Measurements from ENCODE around the gene RABL2B. TPM values are rescaled to one million over a fixed set of nuclear protein-coding genes. Genes with fewer than 3 reads are reported as not detected.

Gene RABL2B
- total RNA-seq, 2 experiments from 2014 or later: 13.9 to 26.2 TPM

DNA sequence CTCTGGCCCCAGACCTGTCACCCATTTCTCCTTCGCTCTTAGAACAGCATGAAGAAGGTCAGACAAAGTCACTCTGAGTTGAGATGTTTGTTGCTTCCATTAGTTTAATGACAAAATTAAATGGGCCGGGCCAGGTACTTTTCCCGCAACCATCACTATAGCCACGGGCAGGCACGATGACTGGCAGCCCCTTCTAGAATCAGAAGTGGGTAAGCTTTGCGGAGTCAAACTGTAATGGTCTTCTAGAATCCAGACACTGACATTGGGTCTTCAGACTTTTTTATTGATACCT lies 47.8 kb downstream of the RABL2B start:
- H3K4me2 ChIP-seq (ENCODE audit: low read length): no peak overlapping the region
- H4K20me1 ChIP-seq (ENCODE audit: insufficient read depth, low read length): no peaks in the 10 kb centered on the region
- no peaks in the 10 kb centered on the region for H3K9me2 ChIP-seq (ENCODE audit: insufficient read depth, low read length)
- no peak overlapping the region for H2AFZ ChIP-seq (ENCODE audit: low read length)
- ChIA-PET POLR2A (no interaction called here), CTCF (ENCODE audit: unreplicated experiment) (no interaction called here)
- no peaks in the 10 kb centered on the region for H3K36me3 ChIP-seq (ENCODE audit: insufficient read depth, low read length)
- H3K27ac ChIP-seq (ENCODE audit: low read depth, low read length, poor library complexity, severe bottlenecking): no peak overlapping the region
- H3K4me3 ChIP-seq (ENCODE audit: low read depth, low read length, poor library complexity, severe bottlenecking): no peak overlapping the region
- TF ChIP-seq EZH2phosphoT487 (IDR thresholded peaks at IDR 0.05; ENCODE audit: borderline replicate concordance, low read depth, low read length): no peak
- TF ChIP-seq, protein P1, sequence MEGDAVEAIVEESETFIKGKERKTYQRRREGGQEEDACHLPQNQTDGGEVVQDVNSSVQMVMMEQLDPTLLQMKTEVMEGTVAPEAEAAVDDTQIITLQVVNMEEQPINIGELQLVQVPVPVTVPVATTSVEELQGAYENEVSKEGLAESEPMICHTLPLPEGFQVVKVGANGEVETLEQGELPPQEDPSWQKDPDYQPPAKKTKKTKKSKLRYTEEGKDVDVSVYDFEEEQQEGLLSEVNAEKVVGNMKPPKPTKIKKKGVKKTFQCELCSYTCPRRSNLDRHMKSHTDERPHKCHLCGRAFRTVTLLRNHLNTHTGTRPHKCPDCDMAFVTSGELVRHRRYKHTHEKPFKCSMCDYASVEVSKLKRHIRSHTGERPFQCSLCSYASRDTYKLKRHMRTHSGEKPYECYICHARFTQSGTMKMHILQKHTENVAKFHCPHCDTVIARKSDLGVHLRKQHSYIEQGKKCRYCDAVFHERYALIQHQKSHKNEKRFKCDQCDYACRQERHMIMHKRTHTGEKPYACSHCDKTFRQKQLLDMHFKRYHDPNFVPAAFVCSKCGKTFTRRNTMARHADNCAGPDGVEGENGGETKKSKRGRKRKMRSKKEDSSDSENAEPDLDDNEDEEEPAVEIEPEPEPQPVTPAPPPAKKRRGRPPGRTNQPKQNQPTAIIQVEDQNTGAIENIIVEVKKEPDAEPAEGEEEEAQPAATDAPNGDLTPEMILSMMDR (conservative IDR thresholded peaks at IDR 0.05; ENCODE audit: low read length): no peak
- no peaks in the 10 kb centered on the region for H3K9me3 ChIP-seq (ENCODE audit: low read length)
- no peaks in the 10 kb centered on the region for H3K79me2 ChIP-seq (ENCODE audit: insufficient read depth, low read depth, low read length)
- intact Hi-C loops (cut with micrococcal nuclease; ENCODE audit: unreplicated experiment): no loop called here
- no TSS peak for BruUV-seq (replicated peaks)
- peaks cover 3% of the 10 kb centered on the region for H3K4me1 ChIP-seq (ENCODE audit: insufficient read depth, low read length, poor library complexity, severe bottlenecking)
- DNase-seq (ENCODE audit: low spot score): no peak

DNA sequence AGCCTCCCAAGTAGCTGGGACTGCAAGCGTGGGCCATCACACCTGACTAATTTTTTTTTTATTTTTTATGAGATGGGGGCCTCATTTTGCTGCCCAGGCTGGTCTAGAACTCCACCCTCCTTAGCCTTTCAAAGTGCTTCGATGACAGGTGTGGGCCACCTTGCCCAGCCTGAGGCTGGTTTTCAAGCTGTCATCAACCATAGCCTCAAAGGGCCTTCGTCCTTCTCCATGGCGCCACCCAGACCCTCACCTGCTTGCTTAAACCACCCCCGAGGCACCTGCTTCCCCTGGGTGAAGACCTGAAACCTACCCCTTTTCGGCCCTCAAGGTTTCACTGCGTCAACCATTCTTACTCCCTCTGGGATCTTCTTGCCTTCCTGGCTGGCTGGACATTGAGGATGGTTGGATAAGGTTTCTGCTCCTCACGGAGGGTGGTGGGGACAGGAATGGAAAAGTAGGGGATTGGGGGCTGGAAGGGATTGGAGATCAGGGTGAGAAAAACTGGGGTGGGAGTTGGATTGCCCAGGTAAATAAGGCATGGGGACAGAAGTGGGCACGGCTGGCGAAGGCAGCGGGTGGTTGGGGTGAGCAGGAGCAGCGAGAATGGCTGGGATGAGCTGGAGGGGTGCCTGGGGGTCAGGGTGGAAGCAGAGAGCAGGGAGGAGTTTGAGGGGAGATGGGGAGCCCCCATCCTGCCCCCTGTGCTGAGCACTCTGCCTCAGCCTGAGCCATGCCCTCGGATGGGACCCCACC lies 48.3 kb downstream of the RABL2B start:
- no peaks in the 10 kb centered on the region for H4K20me1 ChIP-seq (ENCODE audit: insufficient read depth, low read length)
- H3K27ac ChIP-seq (ENCODE audit: low read depth, low read length, poor library complexity, severe bottlenecking): no peak overlapping the region
- H3K79me2 ChIP-seq (ENCODE audit: insufficient read depth, low read depth, low read length): no peaks in the 10 kb centered on the region
- DNase-seq (ENCODE audit: low spot score): no peak
- H3K4me2 ChIP-seq (ENCODE audit: low read length): no peak overlapping the region
- TF ChIP-seq EZH2phosphoT487 (IDR thresholded peaks at IDR 0.05; ENCODE audit: borderline replicate concordance, low read depth, low read length): no peak
- TF ChIP-seq, protein P1 (conservative IDR thresholded peaks at IDR 0.05; ENCODE audit: low read length): no peak
- BruUV-seq (replicated peaks): no TSS peak
- no peak overlapping the region for H3K4me3 ChIP-seq (ENCODE audit: low read depth, low read length, poor library complexity, severe bottlenecking)
- peaks cover 4% of the 10 kb centered on the region for H3K4me1 ChIP-seq (ENCODE audit: insufficient read depth, low read length, poor library complexity, severe bottlenecking)
- ChIA-PET POLR2A (no interaction called here), CTCF (ENCODE audit: unreplicated experiment) (no interaction called here)
- no peaks in the 10 kb centered on the region for H3K9me2 ChIP-seq (ENCODE audit: insufficient read depth, low read length)
- H3K9me3 ChIP-seq (ENCODE audit: low read length): no peaks in the 10 kb centered on the region
- H3K36me3 ChIP-seq (ENCODE audit: insufficient read depth, low read length): no peaks in the 10 kb centered on the region
- intact Hi-C loops (cut with micrococcal nuclease; ENCODE audit: unreplicated experiment): no loop called here
- no peak overlapping the region for H2AFZ ChIP-seq (ENCODE audit: low read length)

DNA sequence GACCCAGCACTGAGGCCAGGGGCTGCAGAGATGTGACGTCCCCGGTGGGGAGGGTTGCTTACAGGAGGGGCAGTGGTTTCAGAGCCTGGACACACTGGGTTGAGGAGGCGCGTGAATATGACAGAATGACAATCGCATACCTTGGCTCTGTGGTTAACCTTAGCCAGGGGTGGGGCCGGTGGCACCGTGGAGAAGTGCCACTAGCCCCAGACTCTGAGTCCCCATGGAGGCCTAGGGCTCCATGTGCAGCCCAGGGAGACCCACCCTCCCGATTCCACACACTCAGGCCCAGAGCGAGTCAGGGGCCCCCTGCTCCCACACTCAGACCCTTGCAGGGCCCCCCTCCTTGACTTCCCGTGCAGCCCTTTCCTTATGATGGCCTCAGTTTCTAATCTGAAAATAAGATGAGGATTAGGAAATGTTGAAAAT lies 49.1 kb downstream of the RABL2B start:
- intact Hi-C loops (cut with micrococcal nuclease; ENCODE audit: unreplicated experiment): no loop called here
- TF ChIP-seq EZH2phosphoT487 (IDR thresholded peaks at IDR 0.05; ENCODE audit: borderline replicate concordance, low read depth, low read length): no peak
- TF ChIP-seq, protein P1 (conservative IDR thresholded peaks at IDR 0.05; ENCODE audit: low read length): no peak
- POLR2A ChIA-PET: no interaction called here

More for the DNA sequence above, 49.1 kb downstream of the RABL2B start:
- DNase-seq (ENCODE audit: low spot score): no peak
- no peaks in the 10 kb centered on the region for H3K9me2 ChIP-seq (ENCODE audit: insufficient read depth, low read length)
- no peak overlapping the region for H2AFZ ChIP-seq (ENCODE audit: low read length)
- peaks cover 12% of the 10 kb centered on the region for H3K4me1 ChIP-seq (ENCODE audit: insufficient read depth, low read length, poor library complexity, severe bottlenecking)
- H3K4me2 ChIP-seq (ENCODE audit: low read length): no peak overlapping the region
- no peak overlapping the region for H3K4me3 ChIP-seq (ENCODE audit: low read depth, low read length, poor library complexity, severe bottlenecking)
- CTCF ChIA-PET (ENCODE audit: unreplicated experiment): no interaction called here
- H3K79me2 ChIP-seq (ENCODE audit: insufficient read depth, low read depth, low read length): no peaks in the 10 kb centered on the region
- no peaks in the 10 kb centered on the region for H3K9me3 ChIP-seq (ENCODE audit: low read length)
- no peak overlapping the region for H3K27ac ChIP-seq (ENCODE audit: low read depth, low read length, poor library complexity, severe bottlenecking)
- no peaks in the 10 kb centered on the region for H3K36me3 ChIP-seq (ENCODE audit: insufficient read depth, low read length)
- no TSS peak for BruUV-seq (replicated peaks)
- no peaks in the 10 kb centered on the region for H4K20me1 ChIP-seq (ENCODE audit: insufficient read depth, low read length)
